K562 (cell line): ENCODE data around the gene ARPC1A. TPM values are rescaled to one million over a fixed set of nuclear protein-coding genes. Genes with fewer than 3 reads are reported as not detected.

ENCODE experiments used
- ARID1B ChIP-seq: fragments of 450-650 bp; IDR thresholded peaks from 2 replicates; pipeline ENCODE4 v1.6.1; 2016; ENCODE audit warnings: antibody characterized with exemption, mild to moderate bottlenecking, inconsistent platforms
- BHLHE40 ChIP-seq: IDR thresholded peaks from 2 replicates; pipeline ENCODE4 v1.6.1; 2011; ENCODE audit warnings: low read length, improper control_type of control experiment
- CREM ChIP-seq: IDR thresholded peaks from 2 replicates; pipeline ENCODE4 v1.6.1; 2014; ENCODE audit warnings: antibody characterized with exemption, low read depth
- ELF2 ChIP-seq: fragments of 250-450 bp; sonication (Bioruptor Pico); IDR thresholded peaks from 2 replicates; pipeline ENCODE4 v1.5.0; 2021; ENCODE audit warnings: mild to moderate bottlenecking
- ESRRA ChIP-seq: fragments of 450-650 bp; IDR thresholded peaks from 2 replicates; pipeline ENCODE4 v1.6.1; 2014; ENCODE audit warnings: low read depth, mild to moderate bottlenecking, moderate library complexity, borderline replicate concordance
- FOXJ2 ChIP-seq: fragments of 200-800 bp; sonication (Bioruptor generic); IDR thresholded peaks from 2 replicates; pipeline ENCODE4 v1.6.1; 2016; ENCODE audit warnings: missing genetic modification characterization, missing compliant biosample characterization
- FUS ChIP-seq: fragments of 200-400 bp; formaldehyde crosslinking; optimal IDR thresholded peaks from 2 replicates; pipeline ENCODE3; 2017; ENCODE audit warnings: low read depth, low read length
- HLTF ChIP-seq: fragments of 450-650 bp; IDR thresholded peaks from 2 replicates; pipeline ENCODE4 v1.6.1; 2016
- IFI16 ChIP-seq: fragments of 250-450 bp; sonication (Bioruptor Pico); IDR thresholded peaks from 2 replicates; pipeline ENCODE4 v2.1.2; 2022; ENCODE audit warnings: mild to moderate bottlenecking, inconsistent platforms
- MBD1 ChIP-seq: fragments of 250-450 bp; sonication (Bioruptor Pico); IDR thresholded peaks from 2 replicates; pipeline ENCODE4 v1.8.0; 2022; ENCODE audit warnings: inconsistent platforms
- POU5F1 ChIP-seq: fragments of 150-350 bp; IDR thresholded peaks from 2 replicates; pipeline ENCODE4 v1.6.1; 2014; ENCODE audit warnings: borderline replicate concordance, low read length, low read depth, mild to moderate bottlenecking; ENCODE audit not compliant: partially characterized antibody
- PTTG1 ChIP-seq: fragments of 450-650 bp; IDR thresholded peaks from 2 replicates; pipeline ENCODE4 v1.6.1; 2016; ENCODE audit warnings: low read depth, mild to moderate bottlenecking, missing genetic modification characterization, missing compliant biosample characterization
- RBM14 ChIP-seq: fragments of 200-400 bp; formaldehyde crosslinking; IDR thresholded peaks from 2 replicates; pipeline ENCODE4 v1.6.1; 2018; ENCODE audit warnings: low read depth, mild to moderate bottlenecking, low read length, moderate library complexity, borderline replicate concordance; ENCODE audit not compliant: insufficient read depth
- SREBF1 ChIP-seq: fragments of 150-350 bp; IDR thresholded peaks from 2 replicates; pipeline ENCODE4 v1.6.1; 2014; ENCODE audit warnings: antibody characterized with exemption, low read depth, low read length, borderline replicate concordance
- TOE1 ChIP-seq, 2 experiments: fragments of 450-650 bp in 1 of 2; sonication (generic) in 1 of 2; formaldehyde crosslinking in 1 of 2; IDR thresholded peaks; 2 replicates each; pipeline versions ENCODE4 v1.7.1 to v1.8.0; 2016 to 2022; ENCODE audit warnings: borderline replicate concordance in 2 of 2, mild to moderate bottlenecking in 2 of 2, antibody characterized with exemption in 1 of 2, inconsistent platforms in 1 of 2, low read depth in 1 of 2, missing genetic modification reagents in 1 of 2, moderate library complexity in 1 of 2
- ZBTB8A ChIP-seq: fragments of 450-650 bp; IDR thresholded peaks from 2 replicates; pipeline ENCODE4 v1.6.1; 2018; ENCODE audit warnings: mild to moderate bottlenecking, moderate library complexity; ENCODE audit not compliant: partially characterized antibody
- ZC3H4 ChIP-seq: sonication (generic); formaldehyde crosslinking; IDR thresholded peaks from 2 replicates; pipeline ENCODE4 v1.9.0; 2021; ENCODE audit warnings: missing genetic modification reagents, borderline replicate concordance
- ZNF140 ChIP-seq: fragments of 250-450 bp; sonication (Bioruptor Pico); IDR thresholded peaks from 2 replicates; pipeline ENCODE4 v1.8.0; 2021; ENCODE audit warnings: moderate library complexity, mild to moderate bottlenecking, inconsistent platforms
- ZNF175 ChIP-seq: fragments of 200-800 bp; sonication (Bioruptor generic); IDR thresholded peaks from 2 replicates; pipeline ENCODE4 v1.6.1; 2016; ENCODE audit warnings: low read depth, mild to moderate bottlenecking, missing genetic modification characterization, missing compliant biosample characterization
- ZNF212 ChIP-seq: fragments of 450-650 bp; formaldehyde crosslinking; IDR thresholded peaks from 2 replicates; pipeline ENCODE4 v1.4.0; 2020; ENCODE audit warnings: mild to moderate bottlenecking
- ZNF224 ChIP-seq: sonication (generic); formaldehyde crosslinking; IDR thresholded peaks from 2 replicates; pipeline ENCODE4 v1.8.0; 2022; ENCODE audit warnings: mild to moderate bottlenecking, missing genetic modification reagents
- ZNF263 ChIP-seq: sonication (generic); formaldehyde crosslinking; IDR thresholded peaks from 2 replicates; pipeline ENCODE4 v1.8.0; 2022; ENCODE audit warnings: mild to moderate bottlenecking, missing genetic modification reagents, borderline replicate concordance
- ZNF518B ChIP-seq: fragments of 250-450 bp; sonication (Bioruptor Pico); IDR thresholded peaks from 2 replicates; pipeline ENCODE4 v1.5.0; 2021; ENCODE audit warnings: mild to moderate bottlenecking, moderate library complexity
- ZNF584 ChIP-seq: fragments of 200-800 bp; sonication (Bioruptor generic); IDR thresholded peaks from 2 replicates; pipeline ENCODE4 v1.6.1; 2016; ENCODE audit warnings: low read depth, mild to moderate bottlenecking, missing genetic modification characterization, missing compliant biosample characterization
- ZNF764 ChIP-seq: fragments of 250-450 bp; sonication (Bioruptor Pico); IDR thresholded peaks from 2 replicates; pipeline ENCODE4 v1.4.0; 2020; ENCODE audit warnings: low read depth, mild to moderate bottlenecking, moderate library complexity
- polyA plus RNA-seq, 8 experiments: library from polyadenylated mRNA; depleted of rRNA in 4 of 8; stranded (reverse) in 5 of 8; unstranded in 3 of 8; fragments of >200 nt; fragmentation: Nextera tagmentation in 2 of 8; fragmentation: Illumina TruSeq in 1 of 8; extraction: Ambion mirVana in 2 of 8; extraction: Trizol in 1 of 8; gene quantifications; 2 replicates each; pipeline versions ENCODE4 v1.2.1 to v1.2.3, GENCODE V29; 2011 to 2014; ENCODE audit warnings: inconsistent platforms in 1 of 8, missing spikeins in 1 of 8
- total RNA-seq, 7 experiments: library from RNA; depleted of rRNA in 6 of 7; stranded (reverse); fragments of >200 nt in 6 of 7; fragmentation: Illumina TruSeq in 2 of 7; extraction: Trizol in 2 of 7; gene quantifications; 2 replicates each; pipeline versions ENCODE4 v1.2.1 to v1.2.3, GENCODE V29; 2011 to 2021; ENCODE audit warnings: low replicate concordance in 1 of 7

Gene ARPC1A
- total and polyA plus RNA-seq, 9 of the 15 experiments (the other 6 are each of a cell fraction or from before 2014, with no cell fraction given) = 39.5 to 151 (median 86.1) TPM

GRCh38 chr7:99375070-99375807 lies 49.5 kb downstream of the ARPC1A start (continued):
- TF ChIP-seq MBD1 (CRISPR knock-in tag) (no peak), ZC3H4 (CRISPR knock-in tag) (no peak), CREM (peak; percentile 41; the same call in 1 of the 2 replicates), HLTF (no peak), FOXJ2 (tag) (no peak), IFI16 (no peak), PTTG1 (no peak), ZBTB8A (no peak), POU5F1 (no peak), ELF2 (CRISPR knock-in tag) (peak; percentile 77), TOE1 (IDR thresholded peaks at IDR 0.05; ENCODE audit: borderline replicate concordance) (no peak), TOE1 (CRISPR knock-in tag; IDR thresholded peaks at IDR 0.05; ENCODE audit: borderline replicate concordance, low read depth) (no peak), ZNF584 (no peak), FUS (no peak), ZNF263 (CRISPR knock-in tag) (no peak), ZNF140 (CRISPR knock-in tag) (no peak), ARID1B (no peak), ESRRA (no peak), ZNF212 (CRISPR knock-in tag) (no peak), SREBF1 (no peak), RBM14 (no peak), ZNF764 (CRISPR knock-in tag) (no peak), ZNF224 (no peak), ZNF518B (CRISPR knock-in tag) (no peak), ZNF175 (CRISPR knock-in tag) (no peak), BHLHE40 (no peak)
